GM12891 (cell line): ENCODE data around the gene EHMT1.

Experiments used
- POLR2A ChIP-seq: IDR thresholded peaks from 2 replicates; pipeline ENCODE4 v1.6.1; 2011; ENCODE audit warnings: low read depth, low read length, control low read depth
- POLR2AphosphoS5 ChIP-seq: IDR thresholded peaks from 2 replicates; pipeline ENCODE4 v1.6.1; 2011; ENCODE audit warnings: low read depth, low read length, control low read depth

- TF ChIP-seq POLR2AphosphoS5 (no peak), POLR2A (no peak)
These were observed 48.2 kb upstream of the EHMT1 start for GRCh38 chr9:137570566-137570965.
